HG02884 (cell line): ENCODE data around the gene COX8C.
"Not testable (repeated sequence)": the region's sequence is repeated elsewhere in the genome, so short reads cannot be mapped to it uniquely, and the experiment has no call there.

ENCODE experiments used
- ATAC-seq: cut with Tn5 transposase; IDR thresholded peaks from one replicate; pipeline ENCODE4 v1.9.1; 2021; ENCODE audit warnings: mild to moderate bottlenecking, moderate library complexity; ENCODE audit not compliant: unreplicated experiment

COX8C gene

DNA sequence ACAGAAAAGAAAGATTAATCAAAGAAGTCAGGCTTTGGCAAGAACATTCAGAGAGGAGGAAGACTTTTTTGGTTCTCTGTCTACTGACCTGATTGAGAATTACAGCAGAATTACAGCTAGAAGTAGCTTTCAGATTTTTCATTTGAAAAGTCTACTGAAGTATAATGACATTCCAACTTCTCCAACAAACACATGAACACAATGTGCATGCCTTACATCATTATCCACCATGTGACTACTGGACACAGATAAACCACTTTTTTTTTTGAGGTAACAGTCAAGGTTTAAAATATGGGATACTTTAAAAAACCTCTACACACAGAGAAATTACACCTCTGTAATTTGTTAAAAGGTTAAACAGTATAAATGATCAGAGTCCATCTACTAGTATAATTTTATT lies 26.5 kb upstream of the COX8C start:
- ATAC-seq = no peak

- ATAC-seq = no peak
These were observed 23.9 kb upstream of the COX8C start for GRCh38 chr14:93322929-93323599.

GRCh38 chr14:93323600-93324174 lies 23.3 kb upstream of the COX8C start:
- ATAC-seq = no peak

- ATAC-seq = no peak
These were observed 20.8 kb upstream of the COX8C start for GRCh38 chr14:93326196-93326595.

GRCh38 chr14:93328546-93328945 lies 18.4 kb upstream of the COX8C start:
- no peak for ATAC-seq

DNA sequence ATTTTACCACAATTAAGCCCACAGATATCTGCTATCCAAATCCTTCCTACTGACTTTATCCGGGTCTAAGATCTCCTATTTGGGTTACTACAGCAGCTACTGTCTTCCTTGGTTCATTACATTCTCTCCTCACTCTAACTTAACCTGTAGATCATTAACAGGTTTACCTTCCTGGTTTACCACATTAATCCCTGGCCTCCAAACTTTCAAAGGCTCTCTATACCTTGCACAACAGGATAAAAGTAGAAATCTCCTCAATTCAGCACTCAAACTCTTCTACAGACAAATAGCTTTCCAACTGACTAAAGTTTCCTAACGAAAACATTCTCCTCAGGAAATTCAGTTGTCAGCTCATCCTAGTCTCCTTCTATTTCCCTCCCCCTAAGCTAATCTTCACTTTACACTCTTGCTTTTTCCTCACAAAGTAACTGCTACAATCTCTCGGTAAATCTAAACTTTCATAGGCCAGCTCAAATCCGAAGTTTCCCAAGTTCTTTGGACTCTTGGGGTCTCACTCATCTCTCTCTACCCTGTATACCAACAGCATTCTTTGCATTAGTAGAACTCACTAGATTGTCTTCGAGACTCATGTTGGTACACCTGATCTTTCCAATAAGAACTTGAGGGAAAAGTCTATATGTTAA lies 16.9 kb upstream of the COX8C start:
- ATAC-seq = no peak

DNA sequence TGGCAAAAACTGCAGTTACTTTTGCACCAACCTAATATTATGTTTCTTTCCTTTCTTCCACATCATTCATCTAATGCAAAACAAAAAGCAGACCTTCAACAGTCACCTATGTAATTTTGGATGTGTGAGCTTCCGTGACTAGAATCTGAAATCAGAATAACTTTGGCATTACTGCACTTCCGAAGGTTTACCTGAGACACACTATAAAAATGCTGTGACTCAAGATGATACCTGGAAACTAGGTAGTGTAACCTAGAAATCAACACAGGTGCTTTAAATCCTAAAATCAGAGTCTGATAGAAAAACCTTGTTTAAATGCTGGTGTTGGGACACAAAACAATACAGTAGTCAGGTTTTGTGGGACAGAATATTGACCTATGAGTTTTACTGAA lies 16.4 kb upstream of the COX8C start:
- no peak for ATAC-seq

DNA sequence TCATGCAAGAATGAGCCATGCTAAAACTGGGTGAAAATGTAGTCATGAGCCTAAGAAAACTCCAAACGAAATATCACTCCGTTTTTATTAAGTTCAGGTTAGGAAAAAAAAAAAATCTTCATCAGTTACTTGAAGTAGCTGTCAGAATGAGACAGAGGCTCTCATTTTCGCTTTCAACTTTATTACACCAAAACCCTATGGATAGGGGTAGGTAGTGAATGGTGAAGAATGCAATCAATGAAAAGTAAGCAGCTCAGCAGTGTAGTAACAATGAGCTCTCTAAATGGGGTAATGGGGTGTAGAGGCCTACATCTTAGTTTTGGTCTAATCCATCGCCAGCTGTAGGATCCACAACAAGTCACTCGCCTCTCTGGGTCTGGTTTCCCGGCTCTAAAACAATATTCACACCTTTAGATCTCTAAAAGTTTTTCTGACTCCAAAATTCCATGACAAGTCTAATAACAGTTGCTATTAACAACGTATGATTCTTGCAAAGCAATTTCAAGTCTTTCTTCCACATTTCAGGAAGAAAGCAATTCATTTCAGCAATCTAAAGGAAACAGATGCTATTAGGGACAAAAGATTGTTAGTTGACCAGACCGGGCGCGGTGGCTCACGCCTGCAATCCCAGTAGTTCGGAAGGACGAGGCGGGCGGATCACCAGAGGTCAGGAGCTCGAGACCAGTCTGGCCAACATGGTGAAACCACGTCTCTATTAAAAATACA lies 15.8 kb upstream of the COX8C start:
- ATAC-seq = no peak

GRCh38 chr14:93331728-93332396 lies 15.1 kb upstream of the COX8C start:
- ATAC-seq = no peak

- ATAC-seq = peak; percentile 46
These were observed 14.6 kb upstream of the COX8C start for GRCh38 chr14:93332397-93332852.

- ATAC-seq = peak; percentile 72
These were observed 13.9 kb upstream of the COX8C start, which contains the start of gene BTBD7 for GRCh38 chr14:93332853-93333630. TSS of gene BTBD7 (minus strand) at chr14:93333036. CDS start at chr14:93296051, 36,985 bp downstream.

DNA sequence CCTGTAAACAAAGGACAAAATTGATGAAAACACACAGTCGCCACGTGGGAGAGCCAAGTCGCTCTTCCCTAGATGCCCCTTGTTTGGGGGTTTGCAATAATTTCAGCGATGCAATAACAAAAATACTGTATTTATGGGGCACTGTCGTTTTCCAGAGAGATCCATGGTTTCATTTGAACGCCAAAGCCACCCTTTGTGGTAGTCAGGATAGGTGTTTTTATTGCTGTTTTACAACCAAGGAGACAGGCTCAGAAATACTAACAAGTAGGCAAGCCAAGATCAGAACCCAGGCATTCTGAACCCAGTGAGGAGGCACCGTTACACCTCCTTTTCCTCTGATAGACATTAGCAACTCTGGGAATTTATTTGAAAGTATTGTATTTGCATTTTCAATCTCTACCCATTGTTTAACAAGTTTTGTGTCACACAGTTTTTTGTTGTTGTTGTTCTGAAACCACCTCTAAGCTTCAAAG lies 13.3 kb upstream of the COX8C start:
- ATAC-seq = no peak

DNA sequence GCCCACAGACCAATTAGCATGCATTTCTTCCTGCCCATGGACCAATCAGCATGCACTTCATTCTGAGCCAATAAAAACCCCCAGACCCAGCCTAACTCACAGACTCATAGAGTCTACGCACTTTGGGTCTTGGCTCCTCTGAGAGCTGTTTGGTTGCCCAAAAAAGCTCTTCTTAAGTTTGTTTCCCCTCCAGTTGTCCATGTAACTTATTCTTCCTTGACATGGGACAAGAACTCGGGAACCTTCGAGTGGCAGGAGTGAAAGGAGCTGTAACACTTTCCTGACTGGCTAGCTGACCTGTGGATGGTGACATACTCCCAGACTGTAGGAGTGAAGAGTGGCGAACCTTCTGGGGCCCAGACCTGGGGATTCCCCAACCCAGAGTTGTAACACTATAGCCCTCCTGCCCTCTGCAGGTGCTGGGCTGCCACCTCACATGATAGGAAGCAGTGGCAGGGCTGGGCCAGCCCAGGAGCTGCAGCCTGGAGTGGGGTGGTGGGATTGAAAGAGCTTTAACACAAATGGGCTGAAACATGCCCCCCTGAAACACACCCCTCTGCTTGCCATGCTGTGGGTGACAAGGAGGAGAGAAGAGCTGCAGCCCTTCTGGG lies 9.7 kb upstream of the COX8C start:
- no peak for ATAC-seq

- ATAC-seq = no peak
These were observed 9.1 kb upstream of the COX8C start for GRCh38 chr14:93337884-93338283.

DNA sequence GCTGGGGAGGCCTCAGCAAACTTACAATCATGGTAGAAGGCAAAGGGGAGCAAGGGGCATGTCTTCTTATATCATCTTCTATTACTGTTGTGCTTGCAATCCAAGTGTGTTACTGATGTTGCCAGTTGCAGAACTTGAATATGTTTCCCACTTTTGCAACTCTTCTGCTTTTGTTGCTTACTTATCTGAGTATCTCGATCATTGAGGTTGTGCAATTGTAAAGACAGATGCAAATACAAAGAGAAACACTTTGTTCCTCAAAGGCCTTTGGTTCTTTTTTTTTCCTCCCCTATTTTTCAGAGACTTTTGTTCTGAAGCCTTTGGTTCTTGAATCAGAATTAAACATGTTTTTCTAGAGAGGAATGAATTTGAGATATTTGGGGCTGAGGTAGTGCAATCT lies 3.7 kb upstream of the COX8C start:
- no peak for ATAC-seq

- no peak for ATAC-seq
These were observed 3.2 kb upstream of the COX8C start for GRCh38 chr14:93343797-93344196.

DNA sequence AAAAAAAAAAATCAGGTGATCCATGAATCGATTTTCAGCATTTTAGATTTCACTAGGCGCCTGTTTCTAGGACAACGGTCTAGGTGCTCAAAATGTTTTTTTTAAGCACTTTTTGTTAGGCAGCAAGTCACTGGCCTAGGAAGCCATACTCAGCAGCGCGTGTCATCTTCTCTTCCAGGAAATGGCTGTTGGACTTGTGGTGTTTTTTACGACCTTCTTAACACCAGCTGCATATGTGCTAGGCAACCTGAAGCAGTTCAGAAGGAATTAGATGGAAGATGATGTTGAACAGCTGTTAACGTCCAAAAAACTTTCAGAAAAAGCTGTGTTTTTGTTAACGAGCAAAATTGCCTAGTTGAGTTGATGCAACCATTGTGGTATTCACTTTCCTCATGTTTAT lies 868 bp downstream of the COX8C start:
- no peak for ATAC-seq

DNA sequence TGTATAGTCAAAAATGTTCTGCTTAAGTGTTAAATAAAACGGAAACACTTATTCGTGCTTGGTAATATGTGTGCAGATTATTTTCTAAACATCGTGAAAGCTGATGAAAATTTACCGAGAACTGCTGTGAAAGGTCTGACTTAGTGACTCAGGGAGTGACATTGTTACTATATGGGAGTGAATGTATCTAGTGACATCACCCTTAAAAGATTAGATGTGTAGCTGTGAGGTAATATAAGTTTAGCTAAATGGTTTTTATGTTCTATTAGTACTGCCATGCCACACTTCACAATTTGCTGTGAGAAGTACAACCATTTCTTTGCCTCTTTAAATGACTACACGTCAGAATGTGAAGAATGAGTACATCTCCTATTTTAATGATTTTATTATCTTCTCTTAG lies 1.3 kb downstream of the COX8C start:
- no peak for ATAC-seq

- ATAC-seq = not testable (repeated sequence)
These were observed 7.9 kb downstream of the COX8C start for GRCh38 chr14:93354873-93355272.
